ENCODE results near the gene PRPF8. TPM values are rescaled to one million over a fixed set of nuclear protein-coding genes. Genes with fewer than 3 reads are reported as not detected.
"Not testable (repeated sequence)": the region's sequence is repeated elsewhere in the genome, so short reads cannot be mapped to it uniquely, and the experiment has no call there.

The PRPF8 gene
- total RNA-seq, 1 donor from 2014 or later = 96.0 TPM

GRCh38 chr17:1658100-1658499 lies 26.6 kb downstream of the PRPF8 start:
- Histone ChIP-seq H3K9me3 (ENCODE audit: control insufficient read depth in 3 of 3, low read length in 3 of 3) (no peaks in the 10 kb centered on the region), H3K27me3 (ENCODE audit: control insufficient read depth in 3 of 3, insufficient read depth in 3 of 3, low read length in 3 of 3) (no peaks in the 10 kb centered on the region), H3K27ac (ENCODE audit: low read depth, low read length) (no peak overlapping the region), H3K9ac (ENCODE audit: low read depth in 1 of 3, low read length in 3 of 3) (no peak overlapping the region), H3K4me3 (ENCODE audit: low read length in 3 of 3) (no peak overlapping the region), H3K4me1 (ENCODE audit: control insufficient read depth in 3 of 3, insufficient read depth in 3 of 3, low read length in 3 of 3) (no peaks in the 10 kb centered on the region), H3K36me3 (ENCODE audit: control insufficient read depth in 3 of 3, insufficient read depth in 3 of 3, low read length in 3 of 3) (peaks cover 78 to 88% (median 83%) of the 10 kb centered on the region in 3 donors)

GRCh38 chr17:1653735-1654134 lies 30.9 kb downstream of the PRPF8 start:
- no peak overlapping the region for H3K9ac ChIP-seq (ENCODE audit: low read depth in 1 of 3, low read length in 3 of 3)
- H3K4me3 ChIP-seq (ENCODE audit: low read length in 3 of 3) = no peak overlapping the region
- H3K27me3 ChIP-seq (ENCODE audit: control insufficient read depth in 3 of 3, insufficient read depth in 3 of 3, low read length in 3 of 3) = no peaks in the 10 kb centered on the region
- no peak overlapping the region for H3K27ac ChIP-seq (ENCODE audit: low read depth, low read length)
- peaks cover 15 to 18% (median 18%) of the 10 kb centered on the region in 3 donors for H3K4me1 ChIP-seq (ENCODE audit: control insufficient read depth in 3 of 3, insufficient read depth in 3 of 3, low read length in 3 of 3)
- peaks cover 73 to 78% (median 73%) of the 10 kb centered on the region in 3 donors for H3K36me3 ChIP-seq (ENCODE audit: control insufficient read depth in 3 of 3, insufficient read depth in 3 of 3, low read length in 3 of 3)
- H3K9me3 ChIP-seq (ENCODE audit: control insufficient read depth in 3 of 3, low read length in 3 of 3) = no peaks in the 10 kb centered on the region

- peaks cover 22 to 27% (median 26%) of the 10 kb centered on the region in 3 donors for H3K4me1 ChIP-seq (ENCODE audit: control insufficient read depth in 3 of 3, insufficient read depth in 3 of 3, low read length in 3 of 3)
- not testable (repeated sequence) for H3K27ac ChIP-seq (ENCODE audit: low read depth, low read length); H3K9me3 ChIP-seq (ENCODE audit: control insufficient read depth in 3 of 3, low read length in 3 of 3); H3K9ac ChIP-seq (ENCODE audit: low read depth in 1 of 3, low read length in 3 of 3); H3K4me3 ChIP-seq (ENCODE audit: low read length in 3 of 3); H3K27me3 ChIP-seq (ENCODE audit: control insufficient read depth in 3 of 3, insufficient read depth in 3 of 3, low read length in 3 of 3)
- peaks cover 67 to 69% (median 67%) of the 10 kb centered on the region in 3 donors for H3K36me3 ChIP-seq (ENCODE audit: control insufficient read depth in 3 of 3, insufficient read depth in 3 of 3, low read length in 3 of 3)
Measured at GRCh38 chr17:1652794-1653193, 31.9 kb downstream of the PRPF8 start.

GRCh38 chr17:1651559-1651844 lies 33.2 kb downstream of the PRPF8 start:
- no peak overlapping the region for H3K27ac ChIP-seq (ENCODE audit: low read depth, low read length)
- no peak overlapping the region for H3K9ac ChIP-seq (ENCODE audit: low read depth in 1 of 3, low read length in 3 of 3)
- no peaks in the 10 kb centered on the region for H3K27me3 ChIP-seq (ENCODE audit: control insufficient read depth in 3 of 3, insufficient read depth in 3 of 3, low read length in 3 of 3)
- H3K9me3 ChIP-seq (ENCODE audit: control insufficient read depth in 3 of 3, low read length in 3 of 3) = no peaks in the 10 kb centered on the region
- peaks cover 29 to 36% (median 36%) of the 10 kb centered on the region in 3 donors for H3K4me1 ChIP-seq (ENCODE audit: control insufficient read depth in 3 of 3, insufficient read depth in 3 of 3, low read length in 3 of 3)
- H3K36me3 ChIP-seq (ENCODE audit: control insufficient read depth in 3 of 3, insufficient read depth in 3 of 3, low read length in 3 of 3) = peaks cover 66 to 68% (median 67%) of the 10 kb centered on the region in 3 donors
- H3K4me3 ChIP-seq (ENCODE audit: low read length in 3 of 3) = no peak overlapping the region

GRCh38 chr17:1650731-1651558 lies 33.7 kb downstream of the PRPF8 start:
- H3K27me3 ChIP-seq (ENCODE audit: control insufficient read depth in 3 of 3, insufficient read depth in 3 of 3, low read length in 3 of 3) = no peaks in the 10 kb centered on the region
- peaks cover 34 to 42% (median 42%) of the 10 kb centered on the region in 3 donors for H3K4me1 ChIP-seq (ENCODE audit: control insufficient read depth in 3 of 3, insufficient read depth in 3 of 3, low read length in 3 of 3)
- H3K9ac ChIP-seq (ENCODE audit: low read depth in 1 of 3, low read length in 3 of 3) = peak overlapping the region in 2 of 3 donors; percentile 81 to 96
- H3K27ac ChIP-seq (ENCODE audit: low read depth, low read length) = no peak overlapping the region
- no peak overlapping the region for H3K4me3 ChIP-seq (ENCODE audit: low read length in 3 of 3)
- peaks cover 66 to 68% (median 67%) of the 10 kb centered on the region in 3 donors for H3K36me3 ChIP-seq (ENCODE audit: control insufficient read depth in 3 of 3, insufficient read depth in 3 of 3, low read length in 3 of 3)
- H3K9me3 ChIP-seq (ENCODE audit: control insufficient read depth in 3 of 3, low read length in 3 of 3) = no peaks in the 10 kb centered on the region

GRCh38 chr17:1649844-1650501 lies 34.7 kb downstream of the PRPF8 start, which contains the start of gene RILP:
Gene RILP, minus strand, starts transcription at chr17:1649866. Its CDS starts 62 bp downstream, at chr17:1649804.
- Histone ChIP-seq H3K9me3 (ENCODE audit: control insufficient read depth in 3 of 3, low read length in 3 of 3) (no peaks in the 10 kb centered on the region), H3K9ac (ENCODE audit: low read depth in 1 of 3, low read length in 3 of 3) (peak within 1 kb of the TSS; percentile 85 to 96 (median 90)), H3K4me1 (ENCODE audit: control insufficient read depth in 3 of 3, insufficient read depth in 3 of 3, low read length in 3 of 3) (peaks cover 37 to 47% (median 44%) of the 10 kb centered on the region in 3 donors), H3K4me3 (ENCODE audit: low read length in 3 of 3) (peak within 1 kb of the TSS; percentile 77 to 85 (median 84)), H3K36me3 (ENCODE audit: control insufficient read depth in 3 of 3, insufficient read depth in 3 of 3, low read length in 3 of 3) (peaks cover 61 to 69% (median 63%) of the 10 kb centered on the region in 3 donors), H3K27ac (ENCODE audit: low read depth, low read length) (peak within 1 kb of the TSS; percentile 88), H3K27me3 (ENCODE audit: control insufficient read depth in 3 of 3, insufficient read depth in 3 of 3, low read length in 3 of 3) (no peaks in the 10 kb centered on the region)

- peak overlapping the region; percentile 85 to 96 (median 90) for H3K9ac ChIP-seq (ENCODE audit: low read depth in 1 of 3, low read length in 3 of 3)
Measured at GRCh38 chr17:1648963-1649843, 35.5 kb downstream of the PRPF8 start.

GRCh38 chr17:1648173-1648962 lies 36.3 kb downstream of the PRPF8 start:
- peaks cover 46 to 54% (median 49%) of the 10 kb centered on the region in 3 donors for H3K36me3 ChIP-seq (ENCODE audit: control insufficient read depth in 3 of 3, insufficient read depth in 3 of 3, low read length in 3 of 3)
- peaks cover 44 to 60% (median 56%) of the 10 kb centered on the region in 3 donors for H3K4me1 ChIP-seq (ENCODE audit: control insufficient read depth in 3 of 3, insufficient read depth in 3 of 3, low read length in 3 of 3)
- H3K4me3 ChIP-seq (ENCODE audit: low read length in 3 of 3) = peak overlapping the region; percentile 72 to 85 (median 84)
- H3K9me3 ChIP-seq (ENCODE audit: control insufficient read depth in 3 of 3, low read length in 3 of 3) = no peaks in the 10 kb centered on the region
- H3K9ac ChIP-seq (ENCODE audit: low read depth in 1 of 3, low read length in 3 of 3) = peak overlapping the region; percentile 83 to 96 (median 85)
- peak overlapping the region; percentile 73 for H3K27ac ChIP-seq (ENCODE audit: low read depth, low read length)
- H3K27me3 ChIP-seq (ENCODE audit: control insufficient read depth in 3 of 3, insufficient read depth in 3 of 3, low read length in 3 of 3) = no peaks in the 10 kb centered on the region

More at GRCh38 chr17:1648963-1649843, 35.5 kb downstream of the PRPF8 start:
- Histone ChIP-seq H3K36me3 (ENCODE audit: control insufficient read depth in 3 of 3, insufficient read depth in 3 of 3, low read length in 3 of 3) (peaks cover 55 to 62% (median 57%) of the 10 kb centered on the region in 3 donors), H3K9me3 (ENCODE audit: control insufficient read depth in 3 of 3, low read length in 3 of 3) (no peaks in the 10 kb centered on the region), H3K27ac (ENCODE audit: low read depth, low read length) (peak overlapping the region; percentile 88), H3K4me3 (ENCODE audit: low read length in 3 of 3) (peak overlapping the region; percentile 77 to 85 (median 84)), H3K4me1 (ENCODE audit: control insufficient read depth in 3 of 3, insufficient read depth in 3 of 3, low read length in 3 of 3) (peaks cover 39 to 55% (median 50%) of the 10 kb centered on the region in 3 donors), H3K27me3 (ENCODE audit: control insufficient read depth in 3 of 3, insufficient read depth in 3 of 3, low read length in 3 of 3) (no peaks in the 10 kb centered on the region)

GRCh38 chr17:1647802-1648171 lies 36.9 kb downstream of the PRPF8 start:
- H3K4me1 ChIP-seq (ENCODE audit: control insufficient read depth in 3 of 3, insufficient read depth in 3 of 3, low read length in 3 of 3) = peaks cover 44 to 60% (median 56%) of the 10 kb centered on the region in 3 donors
- H3K27ac ChIP-seq (ENCODE audit: low read depth, low read length) = peak overlapping the region; percentile 73
- H3K36me3 ChIP-seq (ENCODE audit: control insufficient read depth in 3 of 3, insufficient read depth in 3 of 3, low read length in 3 of 3) = peaks cover 41 to 48% (median 43%) of the 10 kb centered on the region in 3 donors
- no peaks in the 10 kb centered on the region for H3K27me3 ChIP-seq (ENCODE audit: control insufficient read depth in 3 of 3, insufficient read depth in 3 of 3, low read length in 3 of 3)
- peak overlapping the region; percentile 72 to 85 (median 84) for H3K4me3 ChIP-seq (ENCODE audit: low read length in 3 of 3)
- H3K9ac ChIP-seq (ENCODE audit: low read depth in 1 of 3, low read length in 3 of 3) = peak overlapping the region; percentile 83 to 96 (median 85)
- H3K9me3 ChIP-seq (ENCODE audit: control insufficient read depth in 3 of 3, low read length in 3 of 3) = no peaks in the 10 kb centered on the region
